Liver (tissue), 9 donors: ENCODE measurements around the gene NCLN. TPM values are rescaled to one million over a fixed set of nuclear protein-coding genes. Genes with fewer than 3 reads are reported as not detected.

Experiments used
- DNase-seq: peaks from one replicate; pipeline ENCODE4 v3.0.0-alpha.2; 2017; ENCODE audit warnings: low spot score
- H3K27ac ChIP-seq, 2 donors: one replicate each; pipeline ENCODE4 v1.7.0; 2013; ENCODE audit warnings: inconsistent platforms in 2 of 2, low read length in 2 of 2, control low read depth in 1 of 2, low read depth in 1 of 2, mild to moderate bottlenecking in 1 of 2
- H3K27me3 ChIP-seq, 4 donors: one replicate each; pipeline versions ENCODE4 v1.6.1 to v1.7.0; 2013; ENCODE audit warnings: low read length in 3 of 4, inconsistent platforms in 1 of 4, mild to moderate bottlenecking in 1 of 4, moderate library complexity in 1 of 4; ENCODE audit not compliant: control insufficient read depth in 4 of 4, insufficient read depth in 4 of 4
- H3K36me3 ChIP-seq, 4 donors: one replicate each; pipeline versions ENCODE4 v1.6.1 to v1.7.0; 2013; ENCODE audit warnings: low read length in 3 of 4, mild to moderate bottlenecking in 3 of 4, low read depth in 1 of 4, moderate library complexity in 1 of 4; ENCODE audit not compliant: control insufficient read depth in 4 of 4, insufficient read depth in 3 of 4
- H3K4me1 ChIP-seq, 4 donors: one replicate each; pipeline versions ENCODE4 v1.6.1 to v1.7.0; 2013; ENCODE audit warnings: low read length in 3 of 4, mild to moderate bottlenecking in 3 of 4, moderate library complexity in 1 of 4; ENCODE audit not compliant: control insufficient read depth in 4 of 4, insufficient read depth in 4 of 4
- H3K4me3 ChIP-seq, 3 donors: one replicate each; pipeline versions ENCODE4 v1.6.1 to v1.7.0; 2013; ENCODE audit warnings: low read length in 3 of 3, control low read depth in 1 of 3, low read depth in 1 of 3, mild to moderate bottlenecking in 1 of 3
- H3K9ac ChIP-seq, 2 donors: one replicate each; pipeline ENCODE4 v1.7.0; 2013; ENCODE audit warnings: low read length in 2 of 2, mild to moderate bottlenecking in 2 of 2, moderate library complexity in 2 of 2, control low read depth in 1 of 2, low read depth in 1 of 2
- H3K9me3 ChIP-seq, 4 donors: one replicate each; pipeline versions ENCODE4 v1.6.1 to v1.7.0; 2013; ENCODE audit warnings: low read length in 3 of 4; ENCODE audit not compliant: control insufficient read depth in 4 of 4
- EGR1 ChIP-seq, 2 donors: IDR thresholded peaks; 2 replicates each; pipeline ENCODE4 v1.6.1; 2016 to 2018; ENCODE audit warnings: antibody characterized with exemption in 2 of 2, low read depth in 2 of 2
- FOXA1 ChIP-seq: IDR thresholded peaks from 2 replicates; pipeline ENCODE4 v1.6.1; 2016; ENCODE audit warnings: antibody characterized with exemption
- GABPA ChIP-seq, 2 donors: IDR thresholded peaks in 1 of 2; conservative IDR thresholded peaks in 1 of 2; 2 replicates each; pipeline ENCODE4 v1.6.1; 2016; ENCODE audit warnings: antibody characterized with exemption in 2 of 2, mild to moderate bottlenecking in 1 of 2, moderate library complexity in 1 of 2
- HNF4A ChIP-seq, 2 donors: conservative IDR thresholded peaks; 2 replicates each; pipeline ENCODE4 v1.6.1; 2016; ENCODE audit warnings: antibody characterized with exemption in 2 of 2, mild to moderate bottlenecking in 2 of 2
- HNF4G ChIP-seq: IDR thresholded peaks from 2 replicates; pipeline ENCODE4 v1.6.1; 2016; ENCODE audit warnings: antibody characterized with exemption
- NR2F2 ChIP-seq: IDR thresholded peaks from 2 replicates; pipeline ENCODE4 v1.6.1; 2016; ENCODE audit warnings: antibody characterized with exemption
- RAD21 ChIP-seq, 2 donors: IDR thresholded peaks; 2 replicates each; pipeline ENCODE4 v1.6.1; 2016; ENCODE audit warnings: antibody characterized with exemption in 2 of 2, mild to moderate bottlenecking in 2 of 2
- RXRA ChIP-seq, 2 donors: IDR thresholded peaks; 2 replicates each; pipeline ENCODE4 v1.6.1; 2017 to 2018; ENCODE audit warnings: antibody characterized with exemption in 2 of 2, mild to moderate bottlenecking in 1 of 2
- SP1 ChIP-seq: IDR thresholded peaks from 2 replicates; pipeline ENCODE4 v1.6.1; 2018; ENCODE audit warnings: antibody characterized with exemption, mild to moderate bottlenecking
- TAF1 ChIP-seq: conservative IDR thresholded peaks from 2 replicates; pipeline ENCODE4 v1.6.1; 2016; ENCODE audit warnings: antibody characterized with exemption, mild to moderate bottlenecking
- YY1 ChIP-seq: IDR thresholded peaks from 2 replicates; pipeline ENCODE4 v1.6.1; 2016; ENCODE audit warnings: antibody characterized with exemption, mild to moderate bottlenecking
- WGBS: extraction: QIAGEN DNeasy Blood & Tissue Kit; methylation state at CpG from one replicate; pipeline ENCODE4 v1.1.7; 2013; 5-methylcytosine and 5-hydroxymethylcytosine counted together
- polyA plus RNA-seq, 2 donors: library from polyadenylated mRNA; stranded (reverse) in 1 of 2; unstranded in 1 of 2; fragments of 200-250 nt in 1 of 2; fragments of >200 nt in 1 of 2; fragmentation: Nextera tagmentation in 1 of 2; extraction: Ambion mirVana in 1 of 2; gene quantifications; one replicate each; pipeline versions ENCODE4 v1.2.1 to v1.2.3, GENCODE V29; 2013 to 2015
- total RNA-seq, 2 donors: library from RNA; depleted of rRNA; stranded (reverse); fragments of >200 nt; gene quantifications; one replicate each; pipeline ENCODE4 v1.2.3, GENCODE V29; 2014
- TF ChIP-seq, protein P1 (sequence below): IDR thresholded peaks from 2 replicates; pipeline ENCODE4 v1.6.1; 2016; ENCODE audit warnings: antibody characterized with exemption, mild to moderate bottlenecking
- TF ChIP-seq, protein P2 (sequence below): IDR thresholded peaks from 2 replicates; pipeline ENCODE4 v1.6.1; 2016; ENCODE audit warnings: antibody characterized with exemption
- TF ChIP-seq, protein P3 (sequence below): IDR thresholded peaks from 2 replicates; pipeline ENCODE4 v1.6.1; 2016; ENCODE audit warnings: antibody characterized with exemption
- TF ChIP-seq, protein P4 (sequence below): IDR thresholded peaks from 2 replicates; pipeline ENCODE4 v1.6.1; 2016; ENCODE audit warnings: antibody characterized with exemption
- donor health status: healthy.
- donor health status: healthy.
- donor health status: healthy.
- donor health status: healthy.
- donor health status: healthy.

NCLN gene
- total and polyA plus RNA-seq, 4 donors: 29.5 to 50.8 (median 38.4) TPM

- no peak overlapping the region for H3K9ac ChIP-seq
Observed at GRCh38 chr19:3157096-3157845, 28.5 kb upstream of the NCLN start.

DNA sequence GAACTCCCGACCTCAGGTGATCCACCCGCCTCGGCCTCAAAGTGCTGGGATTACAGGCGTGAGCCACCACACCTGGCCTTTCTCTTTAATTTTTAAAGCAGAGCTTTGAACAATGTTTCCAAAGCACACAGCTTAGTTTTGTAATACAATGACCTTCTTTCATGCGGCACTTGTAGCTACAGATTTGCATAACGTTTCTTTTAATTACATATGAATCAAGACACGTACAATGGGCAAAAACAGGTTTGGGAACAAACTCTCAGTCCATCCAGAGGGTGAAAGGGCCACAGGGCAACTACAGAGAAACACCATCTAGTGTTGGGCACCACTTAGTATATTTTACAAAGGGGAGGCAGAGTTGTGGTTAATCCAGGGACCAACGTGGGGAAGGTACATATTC is 26.2 kb upstream of the NCLN start:
- no peak overlapping the region for H3K4me3 ChIP-seq
- no peak for TF ChIP-seq EGR1 (IDR thresholded peaks at IDR 0.05; ENCODE audit: low read depth in 2 of 2)
- TF ChIP-seq RXRA (IDR thresholded peaks at IDR 0.05): no peak
- TF ChIP-seq SP1: no peak
- TF ChIP-seq FOXA1: no peak
- TF ChIP-seq, protein P1, sequence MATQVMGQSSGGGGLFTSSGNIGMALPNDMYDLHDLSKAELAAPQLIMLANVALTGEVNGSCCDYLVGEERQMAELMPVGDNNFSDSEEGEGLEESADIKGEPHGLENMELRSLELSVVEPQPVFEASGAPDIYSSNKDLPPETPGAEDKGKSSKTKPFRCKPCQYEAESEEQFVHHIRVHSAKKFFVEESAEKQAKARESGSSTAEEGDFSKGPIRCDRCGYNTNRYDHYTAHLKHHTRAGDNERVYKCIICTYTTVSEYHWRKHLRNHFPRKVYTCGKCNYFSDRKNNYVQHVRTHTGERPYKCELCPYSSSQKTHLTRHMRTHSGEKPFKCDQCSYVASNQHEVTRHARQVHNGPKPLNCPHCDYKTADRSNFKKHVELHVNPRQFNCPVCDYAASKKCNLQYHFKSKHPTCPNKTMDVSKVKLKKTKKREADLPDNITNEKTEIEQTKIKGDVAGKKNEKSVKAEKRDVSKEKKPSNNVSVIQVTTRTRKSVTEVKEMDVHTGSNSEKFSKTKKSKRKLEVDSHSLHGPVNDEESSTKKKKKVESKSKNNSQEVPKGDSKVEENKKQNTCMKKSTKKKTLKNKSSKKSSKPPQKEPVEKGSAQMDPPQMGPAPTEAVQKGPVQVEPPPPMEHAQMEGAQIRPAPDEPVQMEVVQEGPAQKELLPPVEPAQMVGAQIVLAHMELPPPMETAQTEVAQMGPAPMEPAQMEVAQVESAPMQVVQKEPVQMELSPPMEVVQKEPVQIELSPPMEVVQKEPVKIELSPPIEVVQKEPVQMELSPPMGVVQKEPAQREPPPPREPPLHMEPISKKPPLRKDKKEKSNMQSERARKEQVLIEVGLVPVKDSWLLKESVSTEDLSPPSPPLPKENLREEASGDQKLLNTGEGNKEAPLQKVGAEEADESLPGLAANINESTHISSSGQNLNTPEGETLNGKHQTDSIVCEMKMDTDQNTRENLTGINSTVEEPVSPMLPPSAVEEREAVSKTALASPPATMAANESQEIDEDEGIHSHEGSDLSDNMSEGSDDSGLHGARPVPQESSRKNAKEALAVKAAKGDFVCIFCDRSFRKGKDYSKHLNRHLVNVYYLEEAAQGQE: no peak
- TF ChIP-seq, protein P2, sequence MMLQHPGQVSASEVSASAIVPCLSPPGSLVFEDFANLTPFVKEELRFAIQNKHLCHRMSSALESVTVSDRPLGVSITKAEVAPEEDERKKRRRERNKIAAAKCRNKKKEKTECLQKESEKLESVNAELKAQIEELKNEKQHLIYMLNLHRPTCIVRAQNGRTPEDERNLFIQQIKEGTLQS: no peak
- no peak for TF ChIP-seq GABPA (IDR thresholded peaks at IDR 0.05 in 1 of 2, conservative IDR thresholded peaks at IDR 0.05 in 1 of 2)
- TF ChIP-seq, protein P3, sequence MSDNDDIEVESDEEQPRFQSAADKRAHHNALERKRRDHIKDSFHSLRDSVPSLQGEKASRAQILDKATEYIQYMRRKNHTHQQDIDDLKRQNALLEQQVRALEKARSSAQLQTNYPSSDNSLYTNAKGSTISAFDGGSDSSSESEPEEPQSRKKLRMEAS: no peak
- no peak for TF ChIP-seq HNF4A (conservative IDR thresholded peaks at IDR 0.05)
- TF ChIP-seq HNF4G: no peak
- TF ChIP-seq TAF1: no peak
- no peak for TF ChIP-seq NR2F2
- TF ChIP-seq, protein P4, sequence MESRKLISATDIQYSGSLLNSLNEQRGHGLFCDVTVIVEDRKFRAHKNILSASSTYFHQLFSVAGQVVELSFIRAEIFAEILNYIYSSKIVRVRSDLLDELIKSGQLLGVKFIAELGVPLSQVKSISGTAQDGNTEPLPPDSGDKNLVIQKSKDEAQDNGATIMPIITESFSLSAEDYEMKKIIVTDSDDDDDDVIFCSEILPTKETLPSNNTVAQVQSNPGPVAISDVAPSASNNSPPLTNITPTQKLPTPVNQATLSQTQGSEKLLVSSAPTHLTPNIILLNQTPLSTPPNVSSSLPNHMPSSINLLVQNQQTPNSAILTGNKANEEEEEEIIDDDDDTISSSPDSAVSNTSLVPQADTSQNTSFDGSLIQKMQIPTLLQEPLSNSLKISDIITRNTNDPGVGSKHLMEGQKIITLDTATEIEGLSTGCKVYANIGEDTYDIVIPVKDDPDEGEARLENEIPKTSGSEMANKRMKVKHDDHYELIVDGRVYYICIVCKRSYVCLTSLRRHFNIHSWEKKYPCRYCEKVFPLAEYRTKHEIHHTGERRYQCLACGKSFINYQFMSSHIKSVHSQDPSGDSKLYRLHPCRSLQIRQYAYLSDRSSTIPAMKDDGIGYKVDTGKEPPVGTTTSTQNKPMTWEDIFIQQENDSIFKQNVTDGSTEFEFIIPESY: no peak
- no peak for DNase-seq
- H3K27me3 ChIP-seq: no peaks in the 10 kb centered on the region
- H3K27ac ChIP-seq: no peak overlapping the region
- H3K36me3 ChIP-seq: no peaks in the 10 kb centered on the region
- WGBS: 70% methylated on average over 8 of the region's 8 CpGs
- H3K9ac ChIP-seq: no peak overlapping the region
- no peaks in the 10 kb centered on the region for H3K9me3 ChIP-seq
- peaks cover 0 to 3% (median 0%) of the 10 kb centered on the region in 4 donors for H3K4me1 ChIP-seq

More at GRCh38 chr19:3157096-3157845, 28.5 kb upstream of the NCLN start:
- TF ChIP-seq HNF4G (no peak), RAD21 (IDR thresholded peaks at IDR 0.05) (no peak), HNF4A (conservative IDR thresholded peaks at IDR 0.05) (no peak), EGR1 (IDR thresholded peaks at IDR 0.05; ENCODE audit: low read depth in 2 of 2) (no peak), RXRA (IDR thresholded peaks at IDR 0.05) (no peak), GABPA (IDR thresholded peaks at IDR 0.05 in 1 of 2, conservative IDR thresholded peaks at IDR 0.05 in 1 of 2) (no peak), YY1 (no peak)
- TF ChIP-seq, protein P3: no peak
- TF ChIP-seq, protein P4: no peak
- H3K4me1 ChIP-seq: no peaks in the 10 kb centered on the region
- WGBS: 79% methylated on average over 23 of the region's 23 CpGs
- no peak overlapping the region for H3K27ac ChIP-seq
- H3K36me3 ChIP-seq: no peaks in the 10 kb centered on the region
- H3K4me3 ChIP-seq: no peak overlapping the region
- no peak for DNase-seq
- H3K9me3 ChIP-seq: no peaks in the 10 kb centered on the region
- no peaks in the 10 kb centered on the region for H3K27me3 ChIP-seq
